Kidney (tissue), 14 donors: ENCODE measurements around the gene KRTAP4-7. TPM values are rescaled to one million over a fixed set of nuclear protein-coding genes. Genes with fewer than 3 reads are reported as not detected.
"Not testable (repeated sequence)": the region's sequence is repeated elsewhere in the genome, so short reads cannot be mapped to it uniquely, and the experiment has no call there.

Source experiments
- DNase-seq, 5 donors: peaks; one replicate each; pipeline ENCODE4 v3.0.0-alpha.2; 2013 to 2020
- FAIRE-seq: peaks from 2 replicates; lab custom pipeline; 2012; peaks lifted over from hg19 to GRCh38; lab: Jason Lieb, UNC
- H3K27ac ChIP-seq, 2 donors: one replicate each; pipeline ENCODE4 v1.7.0; 2013; ENCODE audit warnings: low read depth in 2 of 2, low read length in 2 of 2, inconsistent platforms in 1 of 2
- H3K27me3 ChIP-seq: one replicate; pipeline ENCODE4 v1.7.1; 2013; ENCODE audit warnings: low read length, inconsistent platforms; ENCODE audit not compliant: control insufficient read depth, insufficient read depth
- H3K36me3 ChIP-seq, 3 donors: one replicate each; pipeline versions ENCODE4 v1.7.0 to v1.7.1; 2013; ENCODE audit warnings: low read length in 3 of 3, control low read depth in 1 of 3, inconsistent platforms in 1 of 3; ENCODE audit not compliant: insufficient read depth in 3 of 3, control insufficient read depth in 2 of 3
- H3K4me1 ChIP-seq, 3 donors: one replicate each; pipeline versions ENCODE4 v1.7.0 to v1.7.1; 2013; ENCODE audit warnings: low read length in 3 of 3, inconsistent platforms in 1 of 3, low read depth in 1 of 3; ENCODE audit not compliant: control insufficient read depth in 2 of 3, insufficient read depth in 2 of 3
- H3K4me3 ChIP-seq, 3 donors: one replicate each; pipeline versions ENCODE4 v1.7.0 to v1.8.1; 2013; ENCODE audit warnings: low read length in 3 of 3, control low read depth in 1 of 3, inconsistent platforms in 1 of 3
- H3K9ac ChIP-seq, 3 donors: one replicate each; pipeline versions ENCODE4 v1.7.0 to v1.7.1; 2013; ENCODE audit warnings: low read length in 3 of 3, control low read depth in 1 of 3, inconsistent platforms in 1 of 3
- H3K9me3 ChIP-seq, 3 donors: one replicate each; pipeline versions ENCODE4 v1.7.0 to v1.7.1; 2013; ENCODE audit warnings: low read length in 3 of 3, control low read depth in 1 of 3, inconsistent platforms in 1 of 3; ENCODE audit not compliant: control insufficient read depth in 2 of 3, insufficient read depth in 1 of 3
- CTCF ChIP-seq: IDR thresholded peaks from 3 replicates; pipeline ENCODE4 v1.5.1; 2012; ENCODE audit warnings: mild to moderate bottlenecking, moderate library complexity, borderline replicate concordance; ENCODE audit not compliant: insufficient read depth; ENCODE audit errors: extremely low read depth
- intact Hi-C: fragments of 100-400 bp; cut with DNase I; formaldehyde crosslinking; loops from one replicate; pipeline ENCODE4 v1.11.1; 2022
- polyA plus RNA-seq: library from polyadenylated mRNA; stranded (reverse); fragments of 350-450 nt; fragmentation: Illumina TruSeq; extraction: RNeasy Lipid Tissue Mini Kit (QIAGEN cat#74804); gene quantifications from one replicate; pipeline ENCODE4 v1.2.3, GENCODE V29; 2014; ENCODE audit warnings: low read depth, low replicate concordance; ENCODE audit not compliant: insufficient read depth
- total RNA-seq: library from RNA; stranded (reverse); fragmentation: NEBNext Ultra II Directional; extraction: Animal tissue kit (Norgen Biotek cat#: 25700); gene quantifications from one replicate; pipeline ENCODE4 v1.2.1, GENCODE V29; 2021
- donor health status: control.
- donor health status: control.
- donor health status: control.
- donor health status: control.
- donor health status: control.
- donor health status: DM: yes; HTN: yes; CAD: no.
- donor health status: Normal renal cell carcinoma (clear cell type).

KRTAP4-7 gene
- total and polyA plus RNA-seq, 2 donors from 2014 or later, result not detected

GRCh38 chr17:41058741-41059140 lies 25.2 kb upstream of the KRTAP4-7 start:
- no peak for TF ChIP-seq CTCF
- no peak for FAIRE-seq
- H3K9me3 ChIP-seq, result no peaks in the 10 kb centered on the region
- no peaks in the 10 kb centered on the region for H3K36me3 ChIP-seq
- H3K4me1 ChIP-seq, result no peaks in the 10 kb centered on the region
- no peak overlapping the region for H3K9ac ChIP-seq
- no peak overlapping the region for H3K27ac ChIP-seq
- no peaks in the 10 kb centered on the region for H3K27me3 ChIP-seq
- intact Hi-C loops, result no loop called here
- no peak overlapping the region for H3K4me3 ChIP-seq
- no peak for DNase-seq

DNA sequence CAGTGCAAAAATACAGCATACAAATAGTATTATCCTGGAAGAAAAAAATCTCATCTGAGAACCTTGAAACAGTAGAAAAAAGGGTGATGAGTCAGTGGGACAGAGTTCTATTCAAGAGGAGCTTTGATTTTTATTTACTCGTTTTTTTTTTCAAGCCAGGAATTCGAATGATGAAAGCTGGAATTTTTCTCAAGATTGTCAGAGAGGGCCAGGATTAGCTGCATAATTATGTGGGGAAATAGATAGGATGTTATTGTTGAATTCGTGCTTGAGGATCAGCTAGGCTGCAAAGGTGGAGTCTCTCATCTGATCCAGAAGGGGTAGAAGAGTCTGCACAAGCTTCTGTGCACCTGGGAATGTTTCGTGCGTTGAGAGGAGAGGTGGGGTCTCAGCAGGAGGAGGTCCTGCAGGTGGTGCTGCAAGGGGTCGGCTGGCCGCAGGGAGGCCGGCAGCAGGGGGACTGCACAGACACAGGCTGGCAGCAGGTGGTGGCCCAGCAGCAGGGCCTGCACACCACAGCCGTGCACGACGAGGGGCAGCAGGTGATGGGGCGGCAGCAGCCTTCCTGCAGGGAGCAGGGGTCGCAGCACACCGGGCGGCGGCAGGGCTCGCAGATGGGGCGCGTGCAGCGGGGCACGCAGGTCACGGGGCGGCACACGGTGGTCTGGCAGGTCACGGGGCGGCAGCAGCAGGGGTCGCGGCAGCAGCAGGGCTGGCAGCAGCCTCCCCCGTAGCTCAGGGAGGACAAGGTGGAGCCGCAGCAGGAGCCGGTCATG lies 24.5 kb upstream of the KRTAP4-7 start:
- intact Hi-C loops, result not testable (repeated sequence)

DNA sequence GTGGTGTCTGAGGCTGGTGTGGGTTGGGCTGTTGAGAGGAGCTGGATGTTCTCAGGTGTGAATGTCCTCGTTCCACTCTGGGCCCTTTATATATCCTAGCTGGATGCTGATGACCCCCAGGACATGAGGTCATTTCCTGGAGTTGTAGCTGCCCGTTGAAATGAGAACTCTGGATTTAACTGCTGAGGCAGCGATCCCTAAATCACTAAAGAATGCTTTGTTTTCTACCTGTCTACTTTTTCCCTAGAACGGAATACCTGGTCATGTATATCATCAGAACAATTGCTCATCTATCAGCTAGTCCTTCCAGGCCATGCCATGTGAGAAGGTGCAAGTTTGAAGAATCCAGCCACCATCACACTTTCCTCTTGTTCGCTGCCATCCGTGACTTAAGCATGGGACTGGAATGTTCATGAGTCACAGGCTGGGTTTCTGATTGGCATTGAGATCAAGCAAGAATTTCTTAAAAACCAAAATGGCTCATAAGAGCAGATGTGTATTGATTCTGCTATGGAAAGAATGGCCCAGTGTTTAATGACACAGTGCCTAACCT lies 23.8 kb upstream of the KRTAP4-7 start, which contains the start of gene KRTAP2-3:
Gene KRTAP2-3, minus strand, starts transcription at position 63 of the 553 bp plus-strand sequence. CDS start 64 bp downstream, outside the sequence.
- Histone ChIP-seq H3K27me3 (no peaks in the 10 kb centered on the region), H3K36me3 (no peaks in the 10 kb centered on the region), H3K4me3 (no peak within 1 kb of the TSS), H3K9me3 (no peaks in the 10 kb centered on the region), H3K27ac (no peak within 1 kb of the TSS), H3K9ac (no peak within 1 kb of the TSS), H3K4me1 (no peaks in the 10 kb centered on the region)
- intact Hi-C loops, result no loop called here
- TF ChIP-seq CTCF, result no peak
- DNase-seq, result peak in 2 of 5 donors; percentile 8 to 14
- no peak for FAIRE-seq

More for the DNA sequence above, 24.5 kb upstream of the KRTAP4-7 start:
- H3K27me3 ChIP-seq, H3K4me1 ChIP-seq, H3K4me3 ChIP-seq, H3K9ac ChIP-seq, H3K27ac ChIP-seq, H3K9me3 ChIP-seq, FAIRE-seq, H3K36me3 ChIP-seq: not testable (repeated sequence)
- DNase-seq, result peak in 1 of 5 donors; percentile 12

DNA sequence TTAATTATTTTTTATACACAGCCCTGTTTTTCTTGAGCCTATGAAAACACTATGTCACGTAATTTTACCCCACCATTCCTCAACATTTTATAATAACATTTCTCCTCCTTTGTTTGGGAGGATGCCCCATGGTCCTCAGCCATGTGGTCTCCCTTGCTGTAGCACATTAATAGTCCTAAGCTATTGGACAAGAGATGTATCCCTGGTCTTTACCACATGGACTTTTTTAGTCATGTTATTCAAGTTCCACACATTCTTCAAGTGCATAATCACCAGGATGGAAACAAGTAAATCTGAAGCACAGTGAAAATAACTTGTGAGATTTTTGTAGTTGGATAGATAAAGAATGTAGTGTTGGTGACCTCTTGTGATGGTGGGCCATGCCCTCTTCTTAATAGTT lies 22.0 kb upstream of the KRTAP4-7 start:
- Histone ChIP-seq H3K9me3 (no peaks in the 10 kb centered on the region), H3K27ac (no peak overlapping the region), H3K36me3 (no peaks in the 10 kb centered on the region), H3K9ac (no peak overlapping the region), H3K27me3 (no peaks in the 10 kb centered on the region), H3K4me3 (no peak overlapping the region), H3K4me1 (no peaks in the 10 kb centered on the region)
- DNase-seq, result no peak
- no peak for TF ChIP-seq CTCF
- intact Hi-C loops, result no loop called here
- FAIRE-seq, result no peak
